ENCODE measurements around the gene IKBKE.

GRCh38 chr1:206447422-206447765 is 22.9 kb upstream of the IKBKE start:
- TF ChIP-seq NFIC (IDR thresholded peaks at IDR 0.05) = no peak
- TF ChIP-seq TAF1 (IDR thresholded peaks at IDR 0.05; ENCODE audit: low read depth) = no peak
- no peak for TF ChIP-seq ZBTB7A (IDR thresholded peaks at IDR 0.05; ENCODE audit: low read depth)
- no peak for TF ChIP-seq REST (IDR thresholded peaks at IDR 0.05; ENCODE audit: low read depth)
